Left ventricle myocardium inferior (tissue), 1 donor: ENCODE data around the gene UBE2L3. TPM values are rescaled to one million over a fixed set of nuclear protein-coding genes. Genes with fewer than 3 reads are reported as not detected.
"Not testable (repeated sequence)": the region's sequence is repeated elsewhere in the genome, so short reads cannot be mapped to it uniquely, and the experiment has no call there.

Experiments
- DNase-seq: peaks from one replicate; pipeline ENCODE4 v3.0.0-alpha.2; 2020
- H3K27ac ChIP-seq: fragments of 200-600 bp; replicated peaks from 2 replicates; pipeline ENCODE4 v1.8.0; 2021
- H3K27me3 ChIP-seq: fragments of 200-600 bp; 2 replicates; pipeline ENCODE4 v1.8.0; 2021; ENCODE audit warnings: low read depth
- H3K36me3 ChIP-seq: fragments of 200-600 bp; 2 replicates; pipeline ENCODE4 v1.8.0; 2021
- H3K4me1 ChIP-seq: fragments of 200-600 bp; 2 replicates; pipeline ENCODE4 v1.8.0; 2021
- H3K4me3 ChIP-seq: fragments of 200-600 bp; 2 replicates; pipeline ENCODE4 v1.8.0; 2021; ENCODE audit warnings: mild to moderate bottlenecking, moderate library complexity
- H3K9me3 ChIP-seq: fragments of 200-600 bp; replicated peaks from 2 replicates; pipeline ENCODE4 v1.8.0; 2021
- intact Hi-C: fragments of 100-400 bp; cut with micrococcal nuclease; formaldehyde crosslinking; loops from one replicate; pipeline ENCODE4 v1.11.0; 2022
- total RNA-seq: library from RNA; stranded (reverse); fragmentation: NEBNext Ultra II Directional; extraction: Animal tissue kit (Norgen Biotek cat#: 25700); gene quantifications from one replicate; pipeline ENCODE4 v1.2.1, GENCODE V29; 2021
- TF ChIP-seq, protein P1 (sequence below): fragments of 200-600 bp; IDR thresholded peaks from 2 replicates; pipeline ENCODE4 v1.8.0; 2021; ENCODE audit warnings: antibody characterized with exemption, mild to moderate bottlenecking, borderline replicate concordance
- donor health status: DM: no; HTN: yes; CAD: no; lungs with severe emphysema.

UBE2L3 gene
- total RNA-seq, 1 donor from 2014 or later, result 54.5 TPM

DNA sequence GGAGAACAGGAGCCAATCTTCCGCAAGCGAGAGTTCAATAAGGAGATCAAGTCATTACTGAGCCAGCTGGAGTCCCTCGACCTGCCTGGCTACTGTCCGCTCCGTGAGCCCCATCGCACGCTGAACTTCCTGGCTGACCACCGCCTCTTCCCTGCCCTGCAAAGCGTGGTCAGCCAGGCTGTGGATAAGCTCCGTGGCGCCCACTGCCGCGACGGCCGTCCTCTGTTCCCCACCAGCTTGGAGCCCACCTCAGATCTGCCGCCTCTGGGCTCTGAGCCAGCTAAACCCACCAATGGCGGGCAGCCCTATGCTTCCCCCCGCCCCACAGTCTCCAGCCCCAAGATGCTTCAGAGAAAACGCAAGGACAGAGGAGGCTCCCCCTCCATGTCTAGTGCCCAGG is 67.3 kb downstream of the UBE2L3 start:
- Histone ChIP-seq H3K27me3 (no peaks in the 10 kb centered on the region), H3K36me3 (no peaks in the 10 kb centered on the region), H3K9me3 (no peaks in the 10 kb centered on the region), H3K27ac (no peak overlapping the region), H3K4me3 (no peak overlapping the region), H3K4me1 (peaks cover 6% of the 10 kb centered on the region)
- DNase-seq, result no peak
- intact Hi-C loops, result no loop called here
- TF ChIP-seq, protein P1, sequence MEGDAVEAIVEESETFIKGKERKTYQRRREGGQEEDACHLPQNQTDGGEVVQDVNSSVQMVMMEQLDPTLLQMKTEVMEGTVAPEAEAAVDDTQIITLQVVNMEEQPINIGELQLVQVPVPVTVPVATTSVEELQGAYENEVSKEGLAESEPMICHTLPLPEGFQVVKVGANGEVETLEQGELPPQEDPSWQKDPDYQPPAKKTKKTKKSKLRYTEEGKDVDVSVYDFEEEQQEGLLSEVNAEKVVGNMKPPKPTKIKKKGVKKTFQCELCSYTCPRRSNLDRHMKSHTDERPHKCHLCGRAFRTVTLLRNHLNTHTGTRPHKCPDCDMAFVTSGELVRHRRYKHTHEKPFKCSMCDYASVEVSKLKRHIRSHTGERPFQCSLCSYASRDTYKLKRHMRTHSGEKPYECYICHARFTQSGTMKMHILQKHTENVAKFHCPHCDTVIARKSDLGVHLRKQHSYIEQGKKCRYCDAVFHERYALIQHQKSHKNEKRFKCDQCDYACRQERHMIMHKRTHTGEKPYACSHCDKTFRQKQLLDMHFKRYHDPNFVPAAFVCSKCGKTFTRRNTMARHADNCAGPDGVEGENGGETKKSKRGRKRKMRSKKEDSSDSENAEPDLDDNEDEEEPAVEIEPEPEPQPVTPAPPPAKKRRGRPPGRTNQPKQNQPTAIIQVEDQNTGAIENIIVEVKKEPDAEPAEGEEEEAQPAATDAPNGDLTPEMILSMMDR, result no peak

DNA sequence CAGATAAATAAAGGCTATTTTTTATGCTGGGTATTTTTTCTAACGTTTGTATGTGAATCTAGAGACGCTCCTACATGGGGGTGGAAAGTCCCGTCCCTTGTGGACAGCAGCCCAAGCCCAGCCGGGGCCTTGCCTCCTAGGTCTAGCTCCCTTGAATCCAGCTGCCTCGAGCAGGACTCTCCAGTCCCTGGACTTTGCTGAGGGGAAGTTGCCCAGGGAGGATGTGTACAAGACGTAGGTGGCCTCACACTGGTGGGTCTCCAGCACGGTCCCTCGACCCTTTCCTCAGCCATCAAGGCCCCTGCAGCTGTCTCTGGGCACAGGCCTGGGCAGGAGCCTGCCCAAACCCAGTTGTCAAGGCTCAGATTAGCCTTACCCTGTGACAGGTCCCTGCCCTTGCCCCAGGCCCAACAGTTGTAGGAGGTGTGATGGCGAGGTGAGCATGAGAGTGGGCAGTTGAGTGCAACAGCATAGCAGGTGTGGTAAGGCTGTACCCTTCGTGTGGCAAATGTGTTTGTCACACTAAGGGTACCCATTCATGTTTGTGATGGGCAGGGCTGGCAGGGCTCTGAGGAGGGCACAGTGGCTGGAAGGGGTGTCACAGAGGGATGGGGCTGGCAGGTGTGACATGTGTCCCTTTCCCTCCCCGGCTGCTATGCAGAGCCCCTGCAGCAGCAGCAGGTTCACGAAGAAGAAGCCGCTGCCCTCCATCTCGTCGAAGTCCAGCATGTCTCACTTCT is 68.4 kb downstream of the UBE2L3 start:
- Histone ChIP-seq H3K9me3 (no peaks in the 10 kb centered on the region), H3K36me3 (no peaks in the 10 kb centered on the region), H3K4me1 (peaks cover 2% of the 10 kb centered on the region), H3K27ac (no peak overlapping the region), H3K4me3 (no peak overlapping the region), H3K27me3 (no peaks in the 10 kb centered on the region)
- TF ChIP-seq, protein P1, result no peak
- DNase-seq, result no peak
- intact Hi-C loops, result no loop called here

GRCh38 chr22:21636629-21637218 is 69.2 kb downstream of the UBE2L3 start:
- DNase-seq, result no peak
- Histone ChIP-seq H3K27ac (no peak overlapping the region), H3K9me3 (no peaks in the 10 kb centered on the region), H3K27me3 (no peaks in the 10 kb centered on the region), H3K4me1 (peaks cover 10% of the 10 kb centered on the region), H3K4me3 (no peak overlapping the region), H3K36me3 (no peaks in the 10 kb centered on the region)
- intact Hi-C loops, result no loop called here
- TF ChIP-seq, protein P1, result no peak

GRCh38 chr22:21637450-21637849 is 69.9 kb downstream of the UBE2L3 start:
- intact Hi-C loops, DNase-seq, H3K9me3 ChIP-seq, H3K27me3 ChIP-seq, H3K27ac ChIP-seq, H3K4me3 ChIP-seq, H3K36me3 ChIP-seq: not testable (repeated sequence)
- H3K4me1 ChIP-seq, result peaks cover 13% of the 10 kb centered on the region

- Histone ChIP-seq H3K4me3 (no peak overlapping the region), H3K36me3 (peaks cover 8% of the 10 kb centered on the region), H3K27me3 (no peaks in the 10 kb centered on the region), H3K4me1 (peaks cover 25% of the 10 kb centered on the region), H3K27ac (no peak overlapping the region), H3K9me3 (no peaks in the 10 kb centered on the region)
- TF ChIP-seq, protein P1, result no peak
- DNase-seq, result no peak
- intact Hi-C loops, result no loop called here
Observed at GRCh38 chr22:21639359-21639758, 71.8 kb downstream of the UBE2L3 start.

GRCh38 chr22:21640810-21641209 is 73.3 kb downstream of the UBE2L3 start:
- Histone ChIP-seq H3K36me3 (peaks cover 21% of the 10 kb centered on the region), H3K9me3 (no peaks in the 10 kb centered on the region), H3K27ac (no peak overlapping the region), H3K27me3 (no peaks in the 10 kb centered on the region), H3K4me1 (peaks cover 25% of the 10 kb centered on the region), H3K4me3 (no peak overlapping the region)
- no peak for DNase-seq
- TF ChIP-seq, protein P1, result no peak
- intact Hi-C loops, result no loop called here
